Midbrain (tissue), 1 donor: ENCODE data around the gene PHETA1.
"Not testable (repeated sequence)": the region's sequence is repeated elsewhere in the genome, so short reads cannot be mapped to it uniquely, and the experiment has no call there.

ENCODE experiments used
- DNase-seq: peaks from one replicate; lab custom pipeline; 2025; lab: John Stamatoyannopoulos, UW

The PHETA1 gene

GRCh38 chr12:111405149-111405858 is 36.4 kb upstream of the PHETA1 start:
- DNase-seq = peak; percentile 93

GRCh38 chr12:111404362-111405148 is 35.7 kb upstream of the PHETA1 start:
- no peak for DNase-seq

GRCh38 chr12:111402490-111402824 is 33.6 kb upstream of the PHETA1 start:
- not testable (repeated sequence) for DNase-seq

- no peak for DNase-seq
Observed at GRCh38 chr12:111401167-111401605, 32.3 kb upstream of the PHETA1 start.

GRCh38 chr12:111399741-111400404 is 31.0 kb upstream of the PHETA1 start:
- not testable (repeated sequence) for DNase-seq

- no peak for DNase-seq
Observed at GRCh38 chr12:111398530-111398929, 29.6 kb upstream of the PHETA1 start.

GRCh38 chr12:111396726-111397445 is 28.0 kb upstream of the PHETA1 start:
- DNase-seq = peak; percentile 90

GRCh38 chr12:111396271-111396670 is 27.4 kb upstream of the PHETA1 start:
- DNase-seq = not testable (repeated sequence)

- no peak for DNase-seq
Observed at GRCh38 chr12:111395336-111396187, 26.7 kb upstream of the PHETA1 start.

- no peak for DNase-seq
Observed at GRCh38 chr12:111394480-111394879, 25.6 kb upstream of the PHETA1 start.

GRCh38 chr12:111393700-111394300 is 24.9 kb upstream of the PHETA1 start:
- DNase-seq = no peak

GRCh38 chr12:111390910-111391309 is 22.0 kb upstream of the PHETA1 start:
- no peak for DNase-seq

- no peak for DNase-seq
Observed at GRCh38 chr12:111389635-111390034, 20.7 kb upstream of the PHETA1 start.

GRCh38 chr12:111387747-111388323 is 18.9 kb upstream of the PHETA1 start:
- DNase-seq = no peak

- DNase-seq = no peak
Observed at GRCh38 chr12:111386885-111387284, 18.0 kb upstream of the PHETA1 start.

GRCh38 chr12:111384596-111384995 is 15.7 kb upstream of the PHETA1 start:
- no peak for DNase-seq

GRCh38 chr12:111379942-111380554 is 11.2 kb upstream of the PHETA1 start:
- DNase-seq = no peak

- no peak for DNase-seq
Observed at GRCh38 chr12:111377440-111377839, 8.5 kb upstream of the PHETA1 start.

- DNase-seq = not testable (repeated sequence)
Observed at GRCh38 chr12:111373231-111373630, 4.3 kb upstream of the PHETA1 start.
